Measurements from ENCODE around the gene CHRNA1. TPM values are rescaled to one million over a fixed set of nuclear protein-coding genes. Genes with fewer than 3 reads are reported as not detected.
A peak's percentile ranks its signal among the peaks of the same experiment; 100 is the strongest.

The CHRNA1 gene
- total and polyA plus RNA-seq, 10 of the 15 experiments (the other 5 are each of a cell fraction or from before 2014, with no cell fraction given): 0.05 to 0.14 TPM; not detected in 8

- RAD21 ChIA-PET (ENCODE audit: unreplicated experiment): interaction anchor here (7.2 kb wide), 1 partner anchor 28 kb away, joined by 46 read pairs; no protein-coding TSS in a partner anchor
- intact Hi-C loops (cut with micrococcal nuclease; ENCODE audit: unreplicated experiment): no loop called here
- no peak for ATAC-seq
- Histone ChIP-seq H3K27ac (ENCODE audit: control insufficient read depth, insufficient read depth) (no peak overlapping the region), H4K20me1 (ENCODE audit: control insufficient read depth, insufficient read depth) (no peaks in the 10 kb centered on the region), H3K4me3 (no peak overlapping the region), H3K27me3 (replicated peaks in 1 of 2; ENCODE audit: control insufficient read depth in 2 of 2, insufficient read depth in 2 of 2, low read length in 1 of 2) (peaks cover 0 to under 1% of the 10 kb centered on the region in 2 experiments; a peak in 1 of 4 replicates), H3K9ac (ENCODE audit: control insufficient read depth, insufficient read depth, low read length) (no peak overlapping the region), H2AFZ (ENCODE audit: control insufficient read depth, low read depth, low read length) (no peak overlapping the region), H3K4me1 (ENCODE audit: control insufficient read depth, insufficient read depth, low read length) (peaks cover 10% of the 10 kb centered on the region), H3K36me3 (ENCODE audit: control insufficient read depth in 2 of 2, insufficient read depth in 2 of 2, low read length in 1 of 2) (no peaks in the 10 kb centered on the region), H3K4me2 (ENCODE audit: control insufficient read depth, insufficient read depth) (no peak overlapping the region), H3K79me2 (ENCODE audit: control insufficient read depth, insufficient read depth, low read length) (no peaks in the 10 kb centered on the region), H3K9me3 (replicated peaks; ENCODE audit: control insufficient read depth, insufficient read depth, low read length) (no peaks in the 10 kb centered on the region)
- no peak for FAIRE-seq
- BruUV-seq (replicated peaks): no TSS peak
- POLR2A ChIA-PET: interaction anchor here (0.6 kb wide), 1 partner anchor 13 kb away, joined by 3 read pairs; no protein-coding TSS in a partner anchor
- in situ Hi-C loops (cut with MboI): no loop called here
- TF ChIP-seq NFXL1 (IDR thresholded peaks at IDR 0.05; ENCODE audit: borderline replicate concordance): no peak
- SMC1A ChIA-PET (ENCODE audit: uncharacterized antibody, unreplicated experiment): interaction anchor here (2.0 to 2.5 kb wide), 2 partner anchors 13 to 27 kb away, joined by 9 to 11 read pairs; partner anchors contain the start of gene CHRNA1
- DNase-seq (ENCODE audit: low read depth, low spot score): no peak
- CTCF ChIA-PET: interaction anchor here (0.6 to 4.7 kb wide), 2 partner anchors 28 to 233 kb away, joined by 3 to 41 read pairs; no protein-coding TSS in a partner anchor
- 31% methylated on average over 3 of the region's 3 CpGs for whole genome bisulfite sequencing (ENCODE audit: insufficient coverage, insufficient replicate concordance, low lambda C conversion rate, missing lambda C conversion rate)
Measured at GRCh38 chr2:174776675-174777074, 12.4 kb upstream of the CHRNA1 start.

GRCh38 chr2:174776223-174776622, 12.0 kb upstream of the CHRNA1 start:
- POLR2A ChIA-PET: interaction anchor here (0.6 kb wide), 1 partner anchor 13 kb away, joined by 3 read pairs; no protein-coding TSS in a partner anchor
- no peak overlapping the region for H3K27ac ChIP-seq (ENCODE audit: control insufficient read depth, insufficient read depth)
- H3K4me2 ChIP-seq (ENCODE audit: control insufficient read depth, insufficient read depth): no peak overlapping the region
- H2AFZ ChIP-seq (ENCODE audit: control insufficient read depth, low read depth, low read length): no peak overlapping the region
- H4K20me1 ChIP-seq (ENCODE audit: control insufficient read depth, insufficient read depth): no peaks in the 10 kb centered on the region
- no TSS peak for BruUV-seq (replicated peaks)
- H3K4me1 ChIP-seq (ENCODE audit: control insufficient read depth, insufficient read depth, low read length): peaks cover 10% of the 10 kb centered on the region
- DNase-seq (ENCODE audit: low read depth, low spot score) (no peak), FAIRE-seq (peak; percentile 31), ATAC-seq (no peak)
- no peak overlapping the region for H3K9ac ChIP-seq (ENCODE audit: control insufficient read depth, insufficient read depth, low read length)
- in situ Hi-C loops (cut with MboI): no loop called here
- CTCF ChIA-PET: interaction anchor here (0.6 to 4.7 kb wide), 3 partner anchors 27 to 233 kb away, joined by 3 to 41 read pairs (median 5); no protein-coding TSS in a partner anchor
- H3K9me3 ChIP-seq (replicated peaks; ENCODE audit: control insufficient read depth, insufficient read depth, low read length): no peaks in the 10 kb centered on the region
- no peak overlapping the region for H3K4me3 ChIP-seq
- SMC1A ChIA-PET (ENCODE audit: uncharacterized antibody, unreplicated experiment): interaction anchor here (2.0 to 2.5 kb wide), 2 partner anchors 12 to 27 kb away, joined by 9 to 11 read pairs; partner anchors contain the start of gene CHRNA1
- intact Hi-C loops (cut with micrococcal nuclease; ENCODE audit: unreplicated experiment): no loop called here
- no peaks in the 10 kb centered on the region for H3K36me3 ChIP-seq (ENCODE audit: control insufficient read depth in 2 of 2, insufficient read depth in 2 of 2, low read length in 1 of 2)
- WGBS (ENCODE audit: insufficient coverage, insufficient replicate concordance, low lambda C conversion rate, missing lambda C conversion rate): 10% methylated on average over 6 of the region's 6 CpGs
- H3K79me2 ChIP-seq (ENCODE audit: control insufficient read depth, insufficient read depth, low read length): no peaks in the 10 kb centered on the region
- H3K27me3 ChIP-seq (replicated peaks in 1 of 2; ENCODE audit: control insufficient read depth in 2 of 2, insufficient read depth in 2 of 2, low read length in 1 of 2): peaks cover 0 to 1% of the 10 kb centered on the region in 2 experiments; a peak in 1 of 4 replicates
- RAD21 ChIA-PET (ENCODE audit: unreplicated experiment): interaction anchor here (7.2 kb wide), 1 partner anchor 28 kb away, joined by 46 read pairs; no protein-coding TSS in a partner anchor
- TF ChIP-seq MLLT1 (IDR thresholded peaks at IDR 0.05) (no peak), RAD21 (IDR thresholded peaks at IDR 0.05; ENCODE audit: insufficient read depth, low read depth, low read length) (peak; percentile 48), CHD1 (IDR thresholded peaks at IDR 0.05; ENCODE audit: low read depth, low read length) (no peak), EED (IDR thresholded peaks at IDR 0.05; ENCODE audit: low read depth) (no peak), ATF3 (IDR thresholded peaks at IDR 0.05; ENCODE audit: borderline replicate concordance, extremely low read depth, low read depth, low read length) (no peak), SMC3 (IDR thresholded peaks at IDR 0.05; ENCODE audit: borderline replicate concordance, low read length) (peak; percentile 18; the same call in 1 of the 2 replicates), SKIL (IDR thresholded peaks at IDR 0.05; ENCODE audit: low read depth, poor library complexity, severe bottlenecking) (no peak)
